SIG-M5 treated with dmso at 0.1 percent for 504 hours (cell line): ENCODE data around the gene OLFM4.

ENCODE experiments used
- DNase-seq: peaks from one replicate; lab custom pipeline; 2025; ENCODE audit not compliant: unreplicated experiment; lab: John Stamatoyannopoulos, UW

The OLFM4 gene

GRCh38 chr13:53064731-53065130 lies 36.1 kb downstream of the OLFM4 start:
- no peak for DNase-seq

GRCh38 chr13:53066411-53066810 lies 37.8 kb downstream of the OLFM4 start:
- DNase-seq: no peak

- DNase-seq: no peak
Observed at GRCh38 chr13:53068585-53069520, 40.2 kb downstream of the OLFM4 start.

GRCh38 chr13:53069800-53070199 lies 41.2 kb downstream of the OLFM4 start:
- no peak for DNase-seq

GRCh38 chr13:53073711-53074110 lies 45.1 kb downstream of the OLFM4 start:
- no peak for DNase-seq

GRCh38 chr13:53074114-53074513 lies 45.5 kb downstream of the OLFM4 start:
- DNase-seq: no peak

- no peak for DNase-seq
Observed at GRCh38 chr13:53075356-53076041, 46.9 kb downstream of the OLFM4 start.

GRCh38 chr13:53079691-53080090 lies 51.1 kb downstream of the OLFM4 start:
- no peak for DNase-seq

- no peak for DNase-seq
Observed at GRCh38 chr13:53088871-53089270, 60.3 kb downstream of the OLFM4 start.

- no peak for DNase-seq
Observed at GRCh38 chr13:53089951-53090350, 61.3 kb downstream of the OLFM4 start.

- DNase-seq: no peak
Observed at GRCh38 chr13:53090461-53090860, 61.8 kb downstream of the OLFM4 start.

GRCh38 chr13:53092931-53093330 lies 64.3 kb downstream of the OLFM4 start:
- no peak for DNase-seq

- DNase-seq: no peak
Observed at GRCh38 chr13:53098455-53098854, 69.8 kb downstream of the OLFM4 start.

GRCh38 chr13:53100394-53101063 lies 71.9 kb downstream of the OLFM4 start:
- no peak for DNase-seq
